HuH-7 (cell line): ENCODE measurements around the gene CLSTN2.

Experiments
- DNase-seq: peaks from one replicate; pipeline ENCODE4 v3.0.0; 2011; ENCODE audit warnings: low spot score

Gene CLSTN2

DNA sequence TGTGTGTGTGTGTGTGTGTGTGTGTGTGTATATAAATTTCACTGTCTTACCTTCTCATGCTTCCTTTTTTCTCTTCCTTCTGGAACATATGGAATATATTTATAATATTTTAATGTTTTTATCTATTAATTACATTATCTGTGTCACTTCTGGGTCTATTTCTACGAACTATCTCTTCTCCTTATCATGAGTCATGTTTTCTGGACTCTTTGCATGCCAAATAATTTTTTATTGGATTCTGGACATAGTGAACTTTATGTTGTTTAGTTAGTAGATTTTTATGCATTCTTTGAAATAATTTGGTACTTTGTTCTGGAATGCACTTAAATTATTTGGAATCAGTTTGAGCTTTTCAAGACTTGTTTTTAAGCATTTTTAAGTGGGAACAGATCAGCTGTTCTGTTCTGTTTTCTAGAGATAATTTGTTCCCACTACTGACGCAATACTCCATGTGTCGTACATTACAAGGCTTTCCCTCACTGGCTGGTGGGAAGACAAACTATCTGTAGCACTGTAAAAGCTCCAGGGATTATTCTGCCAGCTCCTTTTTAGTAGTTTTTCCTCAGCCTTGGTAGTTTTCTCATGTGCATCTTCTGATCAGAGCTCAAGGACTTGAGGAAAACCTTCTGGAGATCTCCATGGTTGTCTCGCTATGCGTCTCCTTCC is 302.0 kb downstream of the CLSTN2 start:
- DNase-seq: no peak

DNA sequence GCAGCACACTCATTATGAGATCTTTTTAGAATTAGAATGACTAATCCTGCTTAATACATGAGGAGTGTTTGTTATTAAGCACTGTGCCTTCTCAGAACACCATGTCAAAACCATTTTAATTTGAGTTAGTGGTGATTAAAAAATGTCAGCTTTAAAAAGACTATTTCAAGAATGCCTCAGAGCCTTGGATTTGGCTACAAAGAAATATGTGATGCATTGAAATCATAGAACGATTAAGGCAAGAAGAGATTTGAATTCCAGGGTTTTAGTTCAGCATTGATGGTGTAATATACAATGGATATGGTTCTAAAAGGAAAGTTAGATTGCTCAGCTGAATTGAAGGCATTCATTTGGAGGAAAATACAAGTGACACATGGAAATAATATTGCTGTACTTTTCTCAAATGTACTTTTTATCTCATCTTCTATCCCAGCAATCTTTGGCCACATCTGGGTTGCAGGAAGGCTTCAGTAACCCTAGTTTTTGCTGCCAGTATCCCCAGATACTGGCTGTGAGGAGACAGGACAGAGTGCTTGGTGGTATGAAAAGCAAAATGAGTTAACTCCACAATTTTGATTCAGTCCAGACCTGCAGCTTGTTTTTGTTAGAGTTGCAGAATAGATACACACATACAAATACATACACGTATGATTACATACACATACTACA is 303.8 kb downstream of the CLSTN2 start:
- no peak for DNase-seq

DNA sequence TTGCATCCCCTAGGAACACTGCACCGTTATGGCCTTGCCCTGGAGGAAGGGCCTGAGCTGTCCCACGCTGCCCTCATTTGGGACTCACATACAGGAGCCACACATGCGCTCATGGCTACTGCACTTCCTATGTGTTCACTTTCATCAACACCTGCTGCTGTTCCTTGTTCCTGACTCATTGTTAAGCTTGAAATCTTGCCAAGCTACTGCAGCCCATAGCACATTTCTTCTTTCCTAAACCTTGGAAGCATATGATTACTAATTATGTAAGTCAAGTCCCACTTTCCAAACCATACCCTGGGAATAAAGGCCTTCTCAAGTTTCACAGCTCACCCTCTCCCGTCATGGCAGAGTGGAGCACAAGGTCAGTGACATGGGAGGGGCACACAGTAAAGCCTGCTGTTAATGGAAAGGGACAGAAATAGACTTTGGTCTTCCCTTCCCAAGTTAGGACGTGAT is 307.9 kb downstream of the CLSTN2 start:
- DNase-seq: no peak

DNA sequence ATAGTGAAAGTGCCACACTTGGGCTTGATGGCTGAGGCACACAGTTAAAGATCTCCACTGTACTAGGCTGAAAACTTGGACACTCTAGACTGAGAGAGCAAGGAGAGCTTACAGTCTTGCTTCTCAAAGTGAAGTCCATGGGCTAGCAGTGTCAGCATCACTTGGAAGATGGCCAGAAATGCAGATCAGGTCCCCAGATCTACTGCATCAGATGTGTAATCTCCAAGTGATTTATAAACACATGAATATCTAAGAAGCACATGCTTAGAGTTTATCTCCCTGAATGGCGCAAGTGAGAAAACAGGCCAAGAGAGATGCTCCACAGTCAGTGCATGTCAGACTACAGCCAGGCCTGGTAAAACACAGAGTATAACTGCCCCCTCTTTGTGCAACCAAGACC is 308.6 kb downstream of the CLSTN2 start:
- DNase-seq: no peak

DNA sequence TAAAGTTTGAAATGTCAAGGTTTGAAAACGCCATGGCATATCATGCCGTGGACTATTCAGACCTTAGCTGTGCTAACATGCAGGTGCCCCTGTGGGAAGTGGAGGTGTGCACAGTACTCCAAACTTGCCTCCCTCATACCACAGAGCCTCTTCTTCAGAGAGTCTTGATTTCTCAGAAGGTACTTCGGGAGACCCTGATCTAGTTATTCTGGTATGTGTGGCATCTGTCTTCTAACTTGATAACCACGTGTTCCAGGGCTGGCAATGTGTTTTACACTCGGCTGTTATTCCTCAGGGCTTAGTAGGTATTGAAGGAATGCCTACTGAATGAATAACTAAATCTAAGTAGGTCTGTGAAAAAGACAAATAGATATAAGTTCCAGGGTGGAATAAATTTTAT is 309.9 kb downstream of the CLSTN2 start:
- DNase-seq: no peak

DNA sequence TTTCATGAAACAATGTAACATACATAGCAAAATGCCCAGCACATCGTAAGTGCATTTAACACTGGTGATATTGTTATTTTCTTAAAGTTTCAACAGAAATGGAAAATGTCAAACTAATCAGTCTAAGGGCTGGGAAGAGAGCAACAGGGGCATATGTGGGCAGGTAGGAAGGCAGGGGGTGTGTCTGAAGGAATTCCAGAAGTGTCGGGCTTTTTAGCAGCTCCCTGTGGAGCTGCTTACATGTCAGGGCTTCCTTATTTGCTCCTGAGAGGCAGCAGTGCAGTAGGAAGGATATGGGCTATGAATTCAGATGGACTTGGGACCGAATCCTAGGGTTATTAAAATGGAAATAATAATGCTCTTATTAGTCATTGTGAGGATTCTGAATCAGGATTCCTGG is 311.6 kb downstream of the CLSTN2 start:
- no peak for DNase-seq

DNA sequence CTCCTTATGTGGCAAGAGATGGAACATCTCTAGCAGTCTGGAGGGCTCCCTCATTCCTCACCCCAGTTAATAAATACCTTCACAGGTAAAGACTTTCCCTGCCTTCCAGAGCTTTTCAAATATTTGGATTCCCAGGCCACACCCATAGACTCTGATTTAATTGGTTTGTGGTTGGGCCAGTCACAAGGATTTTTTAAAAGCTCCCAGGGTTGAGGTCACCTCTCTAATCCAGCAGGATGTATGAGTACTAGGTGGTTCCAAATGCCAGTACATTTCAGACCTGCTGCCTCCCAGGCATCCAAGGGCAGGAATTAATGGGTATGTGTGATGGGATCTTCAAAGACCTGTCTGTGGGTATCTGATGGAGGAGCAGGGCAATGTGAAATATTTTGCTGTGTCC is 312.8 kb downstream of the CLSTN2 start:
- no peak for DNase-seq

DNA sequence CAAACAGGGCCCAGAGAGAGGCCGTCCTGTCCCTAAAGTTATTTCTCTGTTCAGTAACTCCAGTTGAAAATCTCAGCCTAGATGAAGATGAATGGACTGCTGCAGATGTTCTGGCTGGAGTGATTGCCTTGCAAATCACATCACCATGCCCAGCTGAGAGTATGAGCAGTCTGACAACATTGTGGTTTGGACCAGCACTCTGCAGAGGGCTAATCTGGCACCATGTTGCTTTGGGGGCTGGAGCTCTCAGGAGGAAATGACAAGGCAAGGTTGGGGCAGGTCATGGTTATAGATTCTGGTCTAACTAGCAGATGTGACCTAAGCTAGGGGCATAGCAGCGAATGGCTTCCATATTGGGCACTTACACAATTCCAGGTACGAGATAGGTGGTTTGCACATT is 314.2 kb downstream of the CLSTN2 start:
- DNase-seq: no peak

DNA sequence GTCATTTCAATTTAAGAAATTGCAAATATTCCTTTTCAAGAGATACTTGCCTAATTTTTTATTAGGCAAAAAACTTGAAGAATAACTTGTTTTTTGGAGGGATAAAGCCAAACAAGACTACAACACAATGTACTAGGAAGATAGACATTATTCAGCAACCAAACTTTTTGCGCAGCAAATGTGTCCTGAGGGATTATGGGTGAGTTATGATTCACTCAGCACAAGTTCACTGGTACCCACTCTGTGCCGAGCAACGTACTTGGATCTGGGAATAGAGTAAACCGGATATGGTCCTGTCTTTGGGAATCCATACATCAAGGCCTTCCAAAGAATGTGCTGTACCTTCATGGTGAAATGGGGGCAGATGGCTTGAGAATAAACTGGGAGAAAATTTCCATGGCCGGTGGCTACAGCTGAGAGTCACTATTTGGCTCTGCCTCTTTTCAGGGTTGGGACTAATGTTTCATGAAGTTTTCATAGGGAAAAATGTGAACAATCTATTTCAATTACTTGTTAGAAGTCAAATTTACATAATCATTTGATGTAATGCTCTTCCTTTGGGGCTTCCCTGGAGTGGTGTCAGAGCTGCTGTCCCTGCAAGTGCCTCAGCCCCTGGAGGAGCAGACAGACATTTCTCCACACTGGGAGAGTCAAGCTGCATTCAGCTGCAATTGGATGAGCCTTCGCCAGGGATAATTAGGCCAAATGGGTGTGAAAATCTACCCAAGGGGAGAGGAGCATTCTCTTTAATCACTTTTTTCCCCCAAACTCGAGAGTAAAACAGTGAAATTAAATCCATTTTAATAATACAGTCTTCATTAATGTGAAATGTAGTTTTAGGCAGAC is 315.2 kb downstream of the CLSTN2 start:
- no peak for DNase-seq

DNA sequence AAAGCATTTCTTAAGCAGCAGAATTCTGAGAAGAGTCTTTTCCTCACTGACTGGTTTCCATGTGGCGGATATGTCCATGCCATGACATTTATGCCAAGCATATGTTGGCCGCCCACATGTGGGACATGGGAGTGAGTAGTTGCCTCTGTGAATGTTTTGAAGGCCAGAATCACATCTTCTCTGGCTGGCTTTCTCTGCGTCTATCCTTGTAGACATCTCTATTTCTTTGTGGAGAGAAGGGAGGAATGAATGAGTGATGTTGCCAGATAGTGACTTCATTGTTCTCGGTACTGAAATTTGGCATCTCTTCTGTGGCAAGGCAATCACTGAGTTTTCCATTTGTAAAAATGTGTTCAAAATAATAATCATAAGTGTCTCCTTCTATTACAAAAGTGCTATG is 316.0 kb downstream of the CLSTN2 start:
- DNase-seq: no peak

DNA sequence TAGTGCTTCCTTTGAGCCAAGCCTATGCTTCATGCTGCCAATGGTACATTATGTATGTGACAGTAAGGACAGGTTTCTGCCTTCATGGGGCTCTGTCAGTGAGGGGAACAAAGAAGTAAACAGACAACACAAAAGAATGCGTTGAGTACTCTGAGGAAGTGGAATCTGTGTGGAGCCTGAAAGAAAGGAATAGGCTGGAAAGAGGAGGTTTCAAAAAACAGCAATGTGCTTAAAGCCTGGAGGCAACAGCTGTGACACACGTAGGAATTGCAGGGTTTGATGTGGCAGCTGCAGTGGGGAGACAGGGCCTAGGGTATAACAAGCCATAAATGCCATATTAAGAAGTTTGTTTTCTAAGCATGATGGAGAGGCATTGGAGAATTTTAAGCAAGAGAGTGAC is 316.7 kb downstream of the CLSTN2 start:
- no peak for DNase-seq

DNA sequence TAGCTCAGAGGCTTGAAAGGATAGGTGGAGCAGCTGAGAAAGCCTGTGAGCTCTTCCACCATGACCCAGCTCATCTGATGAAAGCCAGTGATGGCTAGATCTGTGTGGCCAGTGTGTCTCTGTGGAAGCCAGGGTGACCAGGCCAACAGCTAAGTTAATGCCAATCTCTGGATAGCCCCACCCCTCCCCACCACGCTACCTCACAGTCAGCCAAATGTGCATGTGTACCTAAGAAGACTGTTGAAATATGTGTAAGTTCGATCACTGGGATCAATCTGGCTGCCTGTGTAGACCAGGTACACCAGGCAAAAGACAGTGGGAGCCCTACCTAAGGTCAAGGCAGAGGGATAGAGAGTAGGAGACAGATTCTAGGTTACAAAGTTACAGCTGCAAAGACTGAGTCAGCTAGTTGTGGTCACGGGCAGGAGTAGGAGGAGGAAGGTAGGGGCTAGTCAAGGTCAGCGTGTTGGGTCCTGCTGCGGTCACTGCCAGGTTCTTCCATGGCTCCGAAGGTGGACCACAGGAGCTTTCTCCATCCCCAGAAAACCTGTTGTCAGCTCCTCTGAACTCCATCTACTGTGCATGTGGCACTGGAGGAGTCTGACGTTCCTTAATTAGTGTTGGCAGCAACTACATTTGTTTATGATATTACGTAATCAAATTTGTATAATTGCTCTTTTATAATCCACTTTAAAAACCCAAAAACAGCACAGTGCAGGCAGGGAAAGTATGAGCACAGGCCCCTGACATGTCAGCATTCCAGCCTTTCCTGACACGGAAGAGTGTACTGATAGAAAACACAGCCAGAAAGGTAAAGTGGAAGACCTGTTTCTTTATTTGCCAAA is 318.0 kb downstream of the CLSTN2 start:
- DNase-seq: no peak

DNA sequence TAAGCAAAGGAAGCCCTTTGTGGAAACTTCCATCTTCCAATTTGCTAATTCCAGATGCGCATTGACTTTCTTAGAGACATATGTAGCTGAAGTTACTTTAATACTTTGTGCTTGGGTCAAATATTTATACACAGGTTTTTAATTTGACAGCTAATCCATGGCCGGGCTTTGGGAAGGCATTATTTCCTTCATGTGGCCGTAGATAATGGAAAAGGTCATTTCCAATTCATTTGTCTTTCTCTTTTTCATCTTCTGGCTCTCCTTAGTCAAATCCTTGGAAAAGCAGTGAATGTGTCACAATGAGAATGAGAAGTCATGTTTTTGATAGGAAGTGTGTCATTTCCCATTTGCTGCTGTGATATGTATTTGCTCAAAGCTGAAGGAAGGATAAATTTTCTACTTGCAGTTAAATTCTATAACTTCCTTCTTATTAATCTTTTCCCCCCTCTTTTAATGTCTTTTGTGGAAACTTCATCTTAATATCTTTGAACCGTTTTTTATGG is 323.3 kb downstream of the CLSTN2 start:
- no peak for DNase-seq

DNA sequence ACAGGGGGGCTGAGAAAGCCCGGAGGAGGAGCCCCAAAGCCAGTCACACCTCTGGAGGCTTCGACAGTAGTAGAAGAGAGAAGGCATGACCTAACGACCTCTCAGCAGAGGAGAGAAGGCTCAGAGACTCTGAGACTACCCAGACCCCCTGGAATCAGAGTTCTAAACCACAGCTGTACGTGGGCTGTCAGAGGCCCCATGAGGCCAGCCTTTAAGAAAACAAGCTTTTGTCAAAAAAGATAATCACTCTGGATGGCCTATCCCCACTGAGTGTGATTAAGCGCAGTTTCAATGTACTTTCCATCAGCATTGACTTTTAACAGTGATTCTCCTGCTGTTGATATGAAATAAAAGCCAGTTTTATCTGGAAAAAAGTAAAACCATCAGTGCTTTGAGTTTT is 330.3 kb downstream of the CLSTN2 start:
- DNase-seq: no peak

DNA sequence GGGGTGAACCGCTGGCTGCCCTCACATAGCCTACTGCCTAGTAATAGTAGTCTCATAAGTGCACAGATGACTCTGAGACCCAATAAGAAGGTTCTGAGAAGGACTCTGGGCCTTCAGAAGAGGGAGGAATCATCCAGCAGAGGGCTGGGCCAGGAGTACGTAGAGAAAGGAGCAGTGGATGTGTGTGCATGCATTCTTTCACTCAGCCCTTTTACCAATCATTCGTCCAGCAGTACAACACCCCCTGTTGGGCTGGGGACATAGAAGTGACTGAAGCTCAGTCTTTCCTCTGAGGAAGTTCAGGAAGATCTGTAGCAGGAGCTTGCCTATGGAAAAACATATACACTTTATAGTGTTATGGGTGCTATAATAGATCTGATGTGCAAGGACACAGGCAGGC is 333.1 kb downstream of the CLSTN2 start:
- no peak for DNase-seq

DNA sequence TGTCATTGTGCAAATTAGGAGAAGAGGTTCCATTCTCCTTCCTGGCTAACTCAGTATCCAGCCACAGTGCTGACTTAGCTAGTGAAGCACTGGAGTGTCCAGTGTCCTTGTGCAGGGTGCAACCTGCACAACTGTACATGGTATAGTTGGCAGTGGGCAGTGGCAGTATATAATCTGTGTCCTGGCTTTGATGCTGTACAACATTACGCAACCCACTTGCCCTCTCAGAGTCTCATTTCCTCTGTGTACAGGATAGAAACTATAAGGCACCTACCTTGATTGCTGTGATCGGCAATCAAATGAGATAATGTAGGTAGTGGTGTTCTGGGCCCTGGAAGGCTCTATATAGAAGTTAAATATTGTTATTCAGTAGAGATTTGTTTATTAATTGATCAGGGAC is 333.6 kb downstream of the CLSTN2 start:
- DNase-seq: no peak

DNA sequence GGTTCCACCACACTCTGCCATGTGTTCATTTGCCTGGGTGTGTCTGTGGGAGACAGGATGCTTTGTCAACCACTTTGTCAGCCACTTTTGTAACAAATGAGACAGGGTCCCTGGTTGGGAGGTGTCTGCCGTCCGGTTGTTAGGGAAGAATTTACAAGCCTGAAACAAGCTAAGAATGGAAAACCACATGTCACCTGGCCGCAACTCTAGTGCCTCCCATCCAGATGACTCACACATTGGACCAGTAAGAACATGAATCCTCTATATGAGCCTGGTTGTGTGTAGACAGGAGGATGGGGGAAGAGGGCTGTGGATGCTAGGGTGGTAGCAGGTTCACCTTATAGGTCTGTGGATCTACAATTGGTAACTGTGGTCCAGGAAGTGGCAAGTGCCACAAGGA is 335.3 kb downstream of the CLSTN2 start:
- DNase-seq: no peak

DNA sequence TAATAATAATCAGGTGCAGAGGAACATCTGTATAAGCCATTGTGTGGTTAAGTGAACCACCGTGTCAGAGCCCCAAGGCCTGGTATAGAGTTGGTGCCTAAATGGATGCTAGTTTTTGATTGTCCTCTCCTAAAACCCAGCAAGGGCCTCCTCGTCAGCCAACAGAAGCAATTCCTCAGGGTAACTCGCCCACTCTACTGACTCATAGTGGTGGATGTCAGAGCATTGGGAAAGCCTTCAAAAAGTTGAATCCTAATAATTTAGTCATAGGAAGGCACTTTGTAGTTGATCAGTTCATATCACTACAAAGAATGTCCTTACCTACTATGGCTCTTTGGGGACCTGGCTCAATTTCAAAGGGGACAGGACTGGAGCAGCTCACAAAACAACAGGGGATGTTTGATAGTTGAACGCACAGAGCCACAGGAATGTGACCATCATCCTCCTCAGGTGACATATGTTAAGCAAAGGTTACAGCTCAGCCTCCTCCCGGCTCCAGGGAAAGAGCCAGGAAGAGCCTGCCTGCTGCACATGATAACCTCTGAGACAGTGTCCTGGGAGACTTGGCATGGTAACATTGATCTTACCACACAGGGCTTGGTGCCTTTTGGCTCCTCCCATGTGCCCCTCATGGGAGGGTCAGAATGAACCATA is 338.7 kb downstream of the CLSTN2 start:
- DNase-seq: no peak

DNA sequence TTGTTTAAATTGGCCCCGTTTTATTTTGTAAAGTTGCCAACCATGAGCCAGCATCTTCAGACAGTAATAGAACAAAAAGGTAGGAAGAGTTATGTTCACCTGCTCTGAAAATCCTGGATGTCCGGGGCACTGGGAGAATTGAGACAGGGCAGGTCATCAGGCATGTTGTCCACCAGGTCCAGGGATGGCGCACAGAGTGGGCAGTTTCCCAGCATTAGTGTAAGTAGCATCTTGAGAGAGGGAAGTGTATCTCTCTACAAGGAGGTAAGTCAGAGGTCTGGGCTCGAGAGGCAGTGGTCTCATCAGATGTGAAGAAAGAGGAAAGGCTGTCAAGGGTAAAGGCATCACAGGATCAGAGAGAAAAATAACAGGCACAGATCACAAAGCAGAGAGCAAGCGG is 339.4 kb downstream of the CLSTN2 start:
- no peak for DNase-seq

DNA sequence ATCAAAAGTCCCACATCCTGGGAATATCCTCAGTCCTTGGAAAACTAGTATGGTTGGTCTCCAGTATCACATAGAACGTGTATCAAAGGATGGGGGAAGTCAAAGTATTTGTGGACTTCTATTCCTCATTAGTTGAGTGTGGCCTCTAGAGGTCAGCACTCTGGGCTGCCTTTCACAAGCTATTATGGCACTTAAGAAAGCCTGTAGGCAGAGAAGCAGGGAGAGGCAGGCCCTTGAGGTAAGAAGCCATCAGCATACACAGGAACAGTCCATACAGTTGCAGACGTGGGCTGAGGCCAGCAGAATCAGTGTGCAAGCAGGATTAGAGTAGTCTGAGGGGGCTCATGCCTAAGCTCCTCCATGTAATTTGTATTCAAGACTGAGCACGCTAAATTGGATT is 341.7 kb downstream of the CLSTN2 start:
- DNase-seq: no peak

DNA sequence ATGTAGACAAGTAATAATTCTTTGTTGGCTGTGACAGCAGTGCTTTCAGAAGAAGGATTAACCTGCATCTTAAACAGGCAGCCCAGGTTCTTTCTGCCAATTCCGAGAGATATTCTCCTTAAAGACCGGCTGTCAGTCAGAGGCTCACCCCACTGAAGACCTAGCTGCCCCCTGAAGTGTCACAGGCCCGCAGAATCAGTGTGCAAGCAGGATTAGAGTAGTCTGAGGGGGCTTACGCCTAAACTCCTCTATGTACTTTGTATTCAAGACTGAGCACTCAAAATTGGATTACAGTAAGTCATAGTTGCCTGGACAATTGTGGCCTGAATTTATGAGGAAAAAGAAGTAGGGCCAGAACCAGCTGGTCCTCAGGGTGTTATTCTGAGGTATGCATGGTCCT is 342.9 kb downstream of the CLSTN2 start:
- DNase-seq: no peak

DNA sequence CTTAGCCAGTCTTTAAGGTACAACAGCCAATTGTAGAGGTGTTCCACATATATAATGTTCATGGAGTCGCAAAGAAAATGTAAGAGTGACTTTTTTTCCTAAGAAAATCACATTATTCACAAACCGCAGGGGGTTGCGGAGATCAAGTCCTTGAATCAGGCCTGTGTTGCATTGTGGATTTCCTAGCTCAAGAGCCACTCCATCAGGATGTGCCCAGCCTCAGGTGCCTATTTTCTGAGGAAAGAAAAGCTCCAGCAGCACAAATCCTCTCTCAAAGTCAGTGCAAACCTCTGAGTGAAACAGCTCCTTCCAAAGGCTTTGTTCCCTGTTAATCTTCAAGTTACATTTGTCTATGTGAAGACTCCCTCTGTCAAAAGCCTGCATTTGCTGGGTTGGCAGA is 349.4 kb downstream of the CLSTN2 start:
- DNase-seq: no peak
